H9 (cell line): Measurements from ENCODE around the gene YTHDC1. TPM values are rescaled to one million over a fixed set of nuclear protein-coding genes. Genes with fewer than 3 reads are reported as not detected.

Source experiments
- DNase-seq: peaks from one replicate; pipeline ENCODE4 v3.0.0-alpha.2; 2017
- H2AFZ ChIP-seq: one replicate; pipeline ENCODE4 v1.6.1; 2013; ENCODE audit warnings: mild to moderate bottlenecking, low read length, control low read depth, moderate library complexity
- H2AK5ac ChIP-seq: 2 replicates; pipeline ENCODE4 v1.6.1; 2013; ENCODE audit warnings: low read length, control low read depth, mixed read lengths; ENCODE audit not compliant: insufficient read length
- H2BK120ac ChIP-seq: one replicate; pipeline ENCODE4 v1.6.1; 2013; ENCODE audit warnings: low read depth, mild to moderate bottlenecking, low read length, control low read depth, inconsistent platforms; ENCODE audit not compliant: poor library complexity, severe bottlenecking
- H2BK12ac ChIP-seq: 2 replicates; pipeline ENCODE4 v1.6.1; 2013; ENCODE audit warnings: low read length, control low read depth, mixed read lengths, low read depth; ENCODE audit not compliant: insufficient read length
- H2BK15ac ChIP-seq: 2 replicates; pipeline ENCODE4 v1.6.1; 2013; ENCODE audit warnings: low read depth, low read length, control low read depth
- H2BK20ac ChIP-seq: one replicate; pipeline ENCODE4 v1.6.1; 2013; ENCODE audit warnings: low read depth, mild to moderate bottlenecking, low read length, control low read depth, inconsistent platforms; ENCODE audit not compliant: poor library complexity, severe bottlenecking
- H2BK5ac ChIP-seq: 2 replicates; pipeline ENCODE4 v1.6.1; 2013; ENCODE audit warnings: low read length, control low read depth, mixed read lengths; ENCODE audit not compliant: insufficient read length
- H3K14ac ChIP-seq: 2 replicates; pipeline ENCODE4 v1.6.1; 2013; ENCODE audit warnings: low read length, control low read depth; ENCODE audit not compliant: insufficient read depth
- H3K18ac ChIP-seq: 2 replicates; pipeline ENCODE4 v1.6.1; 2013; ENCODE audit warnings: low read depth, mild to moderate bottlenecking, mixed read lengths, low read length, control low read depth; ENCODE audit not compliant: insufficient read length
- H3K23ac ChIP-seq: 2 replicates; pipeline ENCODE4 v1.6.1; 2013; ENCODE audit warnings: low read length, control low read depth, mixed read lengths, low read depth; ENCODE audit not compliant: insufficient read length
- H3K23me2 ChIP-seq: 2 replicates; pipeline ENCODE4 v1.6.1; 2013; ENCODE audit warnings: low read depth, mild to moderate bottlenecking, mixed read lengths, low read length, control low read depth; ENCODE audit not compliant: insufficient read length, poor library complexity, severe bottlenecking
- H3K27ac ChIP-seq: 2 replicates; pipeline ENCODE4 v1.5.1; 2013; ENCODE audit warnings: low read length, control low read depth, mixed read lengths, low read depth; ENCODE audit not compliant: insufficient read length
- H3K27me3 ChIP-seq: 2 replicates; pipeline ENCODE4 v1.6.1; 2013; ENCODE audit warnings: low read length, control low read depth, inconsistent platforms; ENCODE audit not compliant: insufficient read depth
- H3K4ac ChIP-seq: 2 replicates; pipeline ENCODE4 v1.6.1; 2013; ENCODE audit warnings: low read depth, mild to moderate bottlenecking, control low read depth, inconsistent platforms, low read length, moderate library complexity
- H3K4me1 ChIP-seq: 2 replicates; pipeline ENCODE4 v1.6.1; 2013; ENCODE audit warnings: low read length, control low read depth, inconsistent platforms; ENCODE audit not compliant: insufficient read depth
- H3K4me2 ChIP-seq: 2 replicates; pipeline ENCODE4 v1.6.1; 2013; ENCODE audit warnings: low read length, control low read depth, mixed read lengths; ENCODE audit not compliant: insufficient read length, insufficient read depth
- H3K56ac ChIP-seq: 2 replicates; pipeline ENCODE4 v1.6.1; 2013; ENCODE audit warnings: low read depth, mild to moderate bottlenecking, mixed read lengths, low read length, control low read depth; ENCODE audit not compliant: insufficient read length
- H3K79me1 ChIP-seq: 2 replicates; pipeline ENCODE4 v1.6.1; 2013; ENCODE audit warnings: low read depth, mild to moderate bottlenecking, moderate library complexity, low read length, control low read depth, inconsistent platforms; ENCODE audit not compliant: insufficient read depth, poor library complexity, severe bottlenecking
- H3K79me2 ChIP-seq: 2 replicates; pipeline ENCODE4 v1.6.1; 2013; ENCODE audit warnings: low read length, control low read depth, inconsistent platforms; ENCODE audit not compliant: insufficient read depth
- H3K9ac ChIP-seq: 2 replicates; pipeline ENCODE4 v1.6.1; 2013; ENCODE audit warnings: low read length, control low read depth, mixed read lengths; ENCODE audit not compliant: insufficient read length; ENCODE audit errors: extremely low read depth
- H3K9me3 ChIP-seq: one replicate; pipeline ENCODE4 v1.6.1; 2013; ENCODE audit warnings: low read depth, low read length, inconsistent platforms; ENCODE audit not compliant: control insufficient read depth
- H3T11ph ChIP-seq: one replicate; pipeline ENCODE4 v1.6.1; 2013; ENCODE audit warnings: mild to moderate bottlenecking, low read length, control low read depth, inconsistent platforms
- H4K20me1 ChIP-seq: one replicate; pipeline ENCODE4 v1.6.1; 2013; ENCODE audit not compliant: control insufficient read depth, insufficient read length, insufficient read depth
- H4K5ac ChIP-seq: 2 replicates; pipeline ENCODE4 v1.6.1; 2013; ENCODE audit warnings: low read depth, mild to moderate bottlenecking, mixed read lengths, low read length, control low read depth; ENCODE audit not compliant: insufficient read length
- H4K8ac ChIP-seq: replicated peaks from 2 replicates; pipeline ENCODE4 v1.6.1; 2013; ENCODE audit warnings: low read length, control low read depth, mixed read lengths, low read depth; ENCODE audit not compliant: insufficient read length
- H4K91ac ChIP-seq: 2 replicates; pipeline ENCODE4 v1.6.1; 2013; ENCODE audit warnings: low read depth, mild to moderate bottlenecking, moderate library complexity, mixed read lengths, low read length, control low read depth; ENCODE audit not compliant: insufficient read length
- H3K27ac Mint-ChIP-seq, 3 experiments: 2 replicates in 2 of 3; 3 replicates in 1 of 3; pipeline ENCODE4 v1.8.0; 2020 to 2021; ENCODE audit warnings: mixed read lengths in 3 of 3, mild to moderate bottlenecking in 1 of 3, moderate library complexity in 1 of 3
- H3K27me3 Mint-ChIP-seq: 2 replicates; pipeline ENCODE4 v1.8.0; 2021; ENCODE audit warnings: low read depth, mild to moderate bottlenecking, moderate library complexity, mixed read lengths
- H3K36me3 Mint-ChIP-seq, 3 experiments: 2 replicates in 2 of 3; 3 replicates in 1 of 3; pipeline ENCODE4 v1.8.0; 2020 to 2021; ENCODE audit warnings: low read depth in 3 of 3, mixed read lengths in 3 of 3; ENCODE audit not compliant: insufficient read depth in 1 of 3
- H3K4me1 Mint-ChIP-seq, 2 experiments: 2 replicates each; pipeline ENCODE4 v1.8.0; 2020; ENCODE audit warnings: mixed read lengths in 2 of 2
- H3K4me3 Mint-ChIP-seq, 2 experiments: 2 replicates in 1 of 2; 3 replicates in 1 of 2; pipeline ENCODE4 v1.8.0; 2020 to 2021; ENCODE audit warnings: mild to moderate bottlenecking in 2 of 2, mixed read lengths in 2 of 2, moderate library complexity in 1 of 2
- H3K9me3 Mint-ChIP-seq, 2 experiments: 2 replicates in 1 of 2; 3 replicates in 1 of 2; pipeline ENCODE4 v1.8.0; 2020; ENCODE audit warnings: mild to moderate bottlenecking in 2 of 2, mixed read lengths in 2 of 2, moderate library complexity in 1 of 2
- CTCF ChIP-seq: fragments of 200-600 bp; sonication (generic); conservative IDR thresholded peaks from 3 replicates; pipeline ENCODE4 v1.8.0; 2021; ENCODE audit warnings: antibody characterized with exemption, mild to moderate bottlenecking
- WGBS: extraction: QIAGEN DNeasy Blood & Tissue Kit; methylation state at CpG from one replicate; pipeline ENCODE4 v1.1.7; 2013; ENCODE audit warnings: missing lambda C conversion rate, low lambda C conversion rate, mixed read lengths; ENCODE audit not compliant: insufficient read length; ENCODE audit errors: extremely low coverage; 5-methylcytosine and 5-hydroxymethylcytosine counted together
- total RNA-seq: library from RNA; stranded (reverse); gene quantifications from 2 replicates; pipeline ENCODE4 v1.2.1, GENCODE V29; 2021

Gene YTHDC1
- total RNA-seq, 1 experiment from 2014 or later: 158 TPM

GRCh38 chr4:68277627-68278026 is 72.3 kb downstream of the YTHDC1 start:
- H2BK120ac ChIP-seq: no peak overlapping the region
- H2BK5ac ChIP-seq: no peak overlapping the region
- H2BK15ac ChIP-seq: no peak overlapping the region
- H2BK12ac ChIP-seq: no peak overlapping the region
- no peak overlapping the region for H3K18ac ChIP-seq
- H3K27me3 ChIP-seq: no peaks in the 10 kb centered on the region
- no peak overlapping the region for H3K4me2 ChIP-seq
- no peak overlapping the region for H2AFZ ChIP-seq
- no peak overlapping the region for H3K56ac ChIP-seq
- no peak overlapping the region for H4K8ac ChIP-seq
- no peak overlapping the region for H2BK20ac ChIP-seq
- Mint-ChIP-seq H3K4me3 (no peak overlapping the region), H3K4me1 (peaks cover 29 to 34% of the 10 kb centered on the region in 2 experiments), H3K27me3 (no peaks in the 10 kb centered on the region), H3K36me3 (peaks cover 10 to 20% (median 10%) of the 10 kb centered on the region in 3 experiments), H3K27ac (no peak overlapping the region), H3K9me3 (peaks cover 13 to 14% of the 10 kb centered on the region in 2 experiments)
- TF ChIP-seq CTCF: no peak
- H3T11ph ChIP-seq: no peak overlapping the region
- H3K9ac ChIP-seq: no peak overlapping the region
- no peak overlapping the region for H4K5ac ChIP-seq
- H3K27ac ChIP-seq: no peak overlapping the region
- no peaks in the 10 kb centered on the region for H3K9me3 ChIP-seq
- peaks cover 7% of the 10 kb centered on the region; the same call in 1 of the 2 replicates for H3K4me1 ChIP-seq
- H2AK5ac ChIP-seq: no peak overlapping the region
- H3K4ac ChIP-seq: no peak overlapping the region
- no peaks in the 10 kb centered on the region for H4K20me1 ChIP-seq
- H4K91ac ChIP-seq: no peak overlapping the region
- no peaks in the 10 kb centered on the region for H3K23me2 ChIP-seq
- H3K23ac ChIP-seq: no peak overlapping the region
- DNase-seq: no peak
- H3K79me1 ChIP-seq: no peaks in the 10 kb centered on the region
- no CpG with 5 or more reads among the region's 2 CpGs for WGBS
- no peak overlapping the region for H3K14ac ChIP-seq
- H3K79me2 ChIP-seq: no peaks in the 10 kb centered on the region
